ENCODE data around the gene ZNF384.

- TF ChIP-seq CTCF (optimal IDR thresholded peaks at IDR 0.05 in 1 of 3, IDR thresholded peaks at IDR 0.05 in 1 of 3, conservative IDR thresholded peaks at IDR 0.05 in 1 of 3; ENCODE audit: extremely low read depth in 1 of 3, insufficient read depth in 2 of 3, low read length in 3 of 3) (peak in 1 of 3 experiments; percentile 33), EZH2 (IDR thresholded peaks at IDR 0.05; ENCODE audit: low read length) (no peak)
Observed at GRCh38 chr12:6620137-6620884, 68.9 kb downstream of the ZNF384 start.
